GDM1 (cell line): ENCODE results near the gene GNAT2.

Experiments used
- DNase-seq: peaks from one replicate; lab custom pipeline; 2025; lab: John Stamatoyannopoulos, UW

The GNAT2 gene

DNA sequence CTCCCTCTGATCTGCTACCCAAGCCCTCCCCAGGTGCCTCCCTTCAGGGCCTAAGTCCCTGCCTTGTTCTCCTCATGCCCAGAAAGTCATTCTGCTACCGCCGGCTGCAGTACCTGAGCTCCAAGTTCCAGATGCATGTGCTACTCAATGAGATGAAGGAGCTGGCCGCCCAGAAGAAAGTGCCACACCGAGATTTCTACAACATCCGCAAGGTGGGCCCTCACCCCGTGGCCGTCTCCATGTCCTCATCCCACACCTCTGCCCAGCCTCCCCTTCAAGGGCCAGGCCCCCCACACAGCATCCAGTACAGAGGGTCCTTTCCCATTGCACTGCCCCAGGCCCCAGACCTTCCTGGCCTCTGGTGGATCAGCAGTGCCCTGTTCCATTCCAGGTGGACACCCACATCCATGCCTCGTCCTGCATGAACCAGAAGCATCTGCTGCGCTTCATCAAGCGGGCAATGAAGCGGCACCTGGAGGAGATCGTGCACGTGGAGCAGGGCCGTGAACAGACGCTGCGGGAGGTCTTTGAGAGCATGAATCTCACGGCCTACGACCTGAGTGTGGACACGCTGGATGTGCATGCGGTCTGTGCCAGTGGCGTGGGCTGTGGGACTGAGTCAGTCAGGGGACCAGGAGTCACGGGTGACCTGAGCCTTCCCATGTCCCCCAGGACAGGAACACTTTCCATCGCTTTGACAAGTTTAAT lies 8.4 kb upstream of the GNAT2 start:
- no peak for DNase-seq

DNA sequence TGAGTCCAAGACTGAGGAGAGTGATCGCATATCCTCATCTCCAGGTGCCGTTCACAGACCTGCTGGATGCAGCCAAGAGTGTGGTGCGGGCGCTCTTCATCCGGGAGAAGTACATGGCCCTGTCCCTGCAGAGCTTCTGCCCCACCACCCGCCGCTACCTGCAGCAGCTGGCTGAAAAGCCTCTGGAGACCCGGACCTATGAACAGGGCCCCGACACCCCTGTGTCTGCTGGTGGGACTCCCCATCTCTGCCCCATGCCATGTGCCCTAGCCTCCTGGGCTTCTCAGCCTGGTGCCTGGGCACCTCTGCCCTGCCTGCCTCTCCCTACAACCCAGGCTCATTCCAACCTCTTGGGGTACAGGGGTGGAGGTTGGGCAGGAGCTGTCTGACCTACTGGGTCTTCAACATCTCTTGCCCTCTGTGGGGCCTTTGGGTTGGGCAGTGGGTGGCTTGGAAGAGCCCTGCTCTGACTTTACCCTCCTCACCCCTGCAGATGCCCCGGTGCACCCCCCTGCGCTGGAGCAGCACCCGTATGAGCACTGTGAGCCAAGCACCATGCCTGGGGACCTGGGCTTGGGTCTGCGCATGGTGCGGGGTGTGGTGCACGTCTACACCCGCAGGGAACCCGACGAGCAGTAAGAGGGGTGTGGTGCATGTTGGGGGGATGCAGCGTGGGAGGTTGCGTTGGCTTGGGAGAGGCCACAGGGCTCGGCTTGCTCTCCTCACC lies 7.4 kb upstream of the GNAT2 start:
- DNase-seq = no peak

DNA sequence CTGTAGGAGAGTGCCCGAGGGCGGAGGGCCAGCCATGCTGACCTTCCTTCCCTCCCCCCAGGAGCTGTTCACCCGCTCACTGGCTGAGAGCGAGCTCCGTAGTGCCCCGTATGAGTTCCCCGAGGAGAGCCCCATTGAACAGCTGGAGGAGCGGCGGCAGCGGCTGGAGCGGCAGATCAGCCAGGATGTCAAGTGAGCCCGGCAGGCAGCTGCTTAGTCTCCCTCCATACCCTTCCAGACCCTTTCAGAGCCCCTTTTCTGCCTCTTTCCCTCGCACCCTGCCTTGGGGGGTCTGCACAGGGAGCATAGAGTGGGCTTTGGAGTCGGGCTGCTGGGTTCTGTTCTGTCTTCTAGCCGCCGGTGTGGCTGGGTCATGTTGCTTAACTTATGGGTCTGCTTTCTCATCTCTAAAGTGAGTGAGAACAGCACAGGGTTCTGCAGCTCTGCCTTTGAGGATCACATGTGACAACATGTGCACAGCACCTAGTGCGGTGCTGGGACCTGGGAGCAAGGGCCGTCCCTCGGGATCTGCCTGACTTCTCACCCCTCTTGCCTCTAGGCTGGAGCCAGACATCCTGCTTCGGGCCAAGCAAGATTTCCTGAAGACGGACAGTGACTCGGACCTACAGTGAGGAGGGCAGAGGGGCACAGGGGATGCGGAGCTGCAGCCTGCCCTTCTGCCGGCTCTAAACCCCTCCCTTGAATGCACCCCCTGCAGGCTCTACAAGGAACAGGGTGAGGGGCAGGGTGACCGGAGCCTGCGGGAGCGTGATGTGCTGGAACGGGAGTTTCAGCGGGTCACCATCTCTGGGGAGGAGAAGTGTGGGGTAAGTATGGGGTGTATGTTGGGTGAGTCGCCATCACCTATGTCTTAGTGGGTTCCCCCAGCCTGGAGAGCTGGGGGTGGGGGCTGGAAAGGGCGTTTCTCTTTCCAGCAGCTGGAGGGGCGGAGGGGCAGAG lies 6.5 kb upstream of the GNAT2 start:
- no peak for DNase-seq

DNA sequence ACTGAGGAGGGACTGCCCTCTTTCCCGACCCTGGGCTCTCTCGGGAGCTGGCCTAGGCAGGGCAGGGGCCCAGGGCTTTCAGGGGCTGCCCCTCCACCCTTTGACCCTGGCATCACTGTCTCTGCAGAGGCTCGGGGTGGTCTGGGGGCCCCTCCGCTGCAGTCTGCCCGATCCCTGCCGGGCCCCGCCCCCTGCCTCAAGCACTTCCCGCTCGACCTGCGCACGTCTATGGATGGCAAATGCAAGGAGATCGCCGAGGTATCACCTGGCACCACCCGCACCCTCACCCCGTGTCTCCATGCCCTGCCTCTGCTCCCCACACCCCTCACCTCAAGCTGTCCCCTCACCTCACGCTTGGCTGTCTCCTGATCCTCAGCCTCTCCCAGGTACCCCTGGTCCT lies 5.8 kb upstream of the GNAT2 start:
- DNase-seq = no peak

DNA sequence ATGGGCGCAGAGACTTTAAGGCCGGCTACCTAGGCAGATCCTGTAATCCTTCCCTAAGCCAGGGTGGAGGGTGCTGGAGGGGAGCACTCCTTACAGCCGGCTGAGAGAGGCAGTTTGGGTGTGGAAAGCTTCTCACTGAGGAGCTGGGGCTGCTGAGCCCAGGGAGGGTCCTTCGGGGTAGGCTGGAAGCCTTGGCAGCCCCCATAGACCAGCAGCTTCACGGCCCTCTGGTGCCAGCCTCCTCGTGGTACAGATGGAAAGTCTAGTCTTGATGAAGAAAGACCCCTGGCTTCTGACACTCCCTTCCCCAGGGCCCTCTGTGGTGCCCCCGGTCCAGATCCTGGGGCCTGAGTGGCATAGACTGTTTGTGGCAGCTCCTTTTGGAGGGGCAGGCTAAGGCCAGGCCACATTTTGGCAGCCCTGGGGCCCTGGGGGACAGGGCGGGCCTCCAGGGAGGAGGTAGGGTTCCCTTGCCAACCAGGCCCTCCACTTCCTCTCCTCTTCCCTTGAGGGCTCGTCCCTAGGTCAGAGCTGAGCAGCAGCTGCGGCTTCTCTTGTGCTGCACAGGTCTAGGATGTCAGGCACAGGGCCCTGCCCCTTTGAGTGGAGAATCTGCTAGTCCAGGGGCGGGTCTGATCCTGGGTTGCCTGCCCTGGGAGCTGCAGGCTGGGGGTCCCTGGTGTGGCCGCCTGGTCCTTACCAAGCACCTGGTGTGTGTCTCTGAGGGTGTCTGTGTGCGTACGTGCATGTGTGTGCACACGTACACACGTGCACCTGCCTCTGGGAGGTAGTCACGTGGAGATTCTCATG lies 5.0 kb upstream of the GNAT2 start:
- DNase-seq = peak; percentile 47

DNA sequence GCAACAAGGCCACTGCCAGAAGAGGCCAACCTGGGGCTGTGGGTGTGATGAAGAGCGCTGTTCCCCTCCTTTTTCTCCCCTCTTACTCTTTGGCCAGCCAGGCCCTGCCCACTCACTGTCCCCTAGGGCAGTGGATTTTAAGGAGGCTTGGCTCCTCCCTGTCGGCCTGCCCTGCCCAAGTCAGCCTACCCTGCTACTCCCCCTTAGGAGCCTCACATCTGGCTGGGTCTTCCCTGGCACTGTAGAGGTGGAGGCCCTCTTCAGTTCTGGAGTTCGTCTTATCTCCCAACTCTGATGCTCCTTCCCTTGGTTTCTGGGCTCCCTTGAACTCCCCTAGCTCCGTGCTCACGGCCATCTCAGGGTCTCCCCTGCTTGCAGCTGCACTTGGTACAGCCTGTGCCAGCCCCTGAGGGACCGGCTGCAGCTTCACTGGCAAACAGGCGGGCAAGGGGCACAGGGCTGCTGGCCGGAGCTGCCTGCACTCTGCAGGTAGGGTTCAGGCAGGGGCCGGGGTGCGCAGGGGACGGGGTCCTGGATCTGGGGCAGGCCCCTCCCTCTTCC lies 4.3 kb upstream of the GNAT2 start:
- DNase-seq = no peak

DNA sequence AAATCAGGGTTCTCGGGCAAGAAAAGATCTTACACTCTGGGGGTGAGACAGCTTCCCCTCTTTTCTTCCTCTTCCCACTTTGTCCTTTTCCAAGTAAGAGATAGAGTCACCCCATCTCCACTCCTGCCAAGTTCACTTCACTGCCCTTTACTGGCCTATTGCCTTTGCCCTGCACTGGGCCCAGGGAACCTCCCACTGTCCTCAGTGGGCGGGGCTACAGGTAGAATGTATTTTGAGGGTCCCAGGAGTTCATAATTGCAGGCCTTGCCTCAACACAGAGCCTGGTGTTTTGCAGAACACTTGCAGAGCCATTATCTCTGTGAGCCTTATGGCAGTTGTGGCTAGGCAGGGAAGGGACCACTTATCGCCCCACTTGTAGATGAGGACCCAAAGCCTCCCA lies 3.5 kb upstream of the GNAT2 start:
- no peak for DNase-seq

DNA sequence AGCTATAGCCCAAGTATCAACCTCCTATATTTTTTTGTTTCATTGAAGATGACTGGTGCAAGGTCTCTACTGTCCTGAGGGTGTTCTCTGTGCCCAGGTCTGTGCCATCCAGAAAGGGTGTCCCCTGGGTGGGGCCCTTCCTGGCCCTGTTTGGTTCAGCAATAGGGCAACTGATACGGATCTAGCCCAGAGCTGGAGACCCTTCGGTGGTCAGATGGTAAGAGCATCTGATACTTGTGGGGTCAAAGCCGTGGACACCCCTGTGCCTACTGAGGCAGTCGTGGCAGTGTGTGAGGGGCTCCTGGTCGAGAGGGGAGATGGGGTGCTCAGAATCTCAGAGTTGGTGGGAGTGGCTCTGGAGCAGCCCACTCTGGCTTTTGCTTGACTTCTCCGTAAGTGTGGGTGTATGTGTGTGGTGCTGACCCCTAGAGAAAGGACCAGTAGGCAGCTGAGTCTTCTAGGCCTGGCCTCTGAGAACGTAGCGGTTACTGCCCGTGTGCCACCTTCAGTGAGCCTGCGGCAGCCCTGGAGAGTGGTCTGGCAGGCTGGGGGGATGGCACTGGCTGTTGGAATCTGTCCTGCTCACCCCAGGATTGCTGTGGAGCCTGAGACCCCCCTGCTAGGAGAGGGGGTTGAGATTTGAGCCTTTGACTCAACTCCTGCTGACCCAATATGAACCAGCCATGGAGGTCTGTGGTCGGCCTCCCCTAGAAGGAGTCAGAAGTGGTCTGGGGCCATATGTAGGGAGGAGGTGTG lies 2.9 kb upstream of the GNAT2 start:
- no peak for DNase-seq

DNA sequence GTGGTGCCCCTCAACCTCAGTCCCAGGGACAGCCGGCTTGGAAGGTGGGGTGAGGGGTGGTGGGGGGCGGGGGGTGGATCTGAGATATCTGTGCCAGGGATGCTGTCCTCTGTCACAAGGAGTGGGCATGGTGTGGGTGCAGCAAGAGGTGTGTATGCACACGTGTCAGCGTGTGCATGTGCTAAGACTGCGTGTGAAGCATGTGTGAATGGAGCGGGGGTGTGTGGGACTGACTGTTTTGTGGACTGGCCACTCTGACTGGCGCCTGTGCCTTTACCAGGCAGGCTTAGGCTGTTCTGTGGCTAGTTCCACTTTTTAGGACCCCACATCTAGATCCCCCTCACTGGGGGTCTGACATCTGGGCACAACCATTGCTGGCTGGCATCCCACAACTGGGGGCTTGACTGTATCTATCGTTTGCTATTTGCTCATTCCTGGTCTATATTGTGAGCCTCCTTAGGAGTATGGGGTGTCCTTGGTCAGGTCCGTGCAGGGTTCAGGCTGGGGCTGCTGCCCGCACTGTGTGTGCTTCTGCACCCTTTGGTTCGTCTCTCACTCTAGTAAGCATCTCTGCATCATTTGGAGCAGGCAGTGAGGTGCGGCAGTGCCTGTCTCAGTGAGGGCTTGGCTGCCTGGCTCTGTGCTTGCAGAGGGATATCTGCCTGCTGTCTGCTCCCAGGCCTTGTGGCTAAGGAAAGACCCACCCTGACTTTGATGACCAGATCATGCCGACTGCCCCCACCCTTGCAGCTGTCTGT lies 2.1 kb upstream of the GNAT2 start:
- DNase-seq = no peak

DNA sequence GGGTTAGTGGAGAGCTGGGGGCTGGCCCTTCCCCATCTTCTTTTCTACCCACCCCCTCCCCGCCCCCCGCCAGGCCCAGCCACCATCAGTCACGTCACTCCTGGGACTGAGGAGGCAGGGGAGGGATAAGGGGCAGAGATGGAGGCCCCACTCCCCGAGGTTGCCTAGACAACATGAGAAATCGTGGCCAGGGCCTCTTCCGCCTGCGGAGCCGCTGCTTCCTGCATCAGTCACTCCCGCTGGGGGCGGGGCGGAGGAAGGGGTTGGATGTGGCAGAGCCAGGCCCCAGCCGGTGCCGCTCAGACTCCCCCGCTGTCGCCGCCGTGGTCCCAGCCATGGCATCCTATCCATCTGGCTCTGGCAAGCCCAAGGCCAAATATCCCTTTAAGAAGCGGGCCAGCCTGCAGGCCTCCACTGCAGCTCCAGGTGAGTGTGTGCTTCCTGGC lies 1.4 kb upstream of the GNAT2 start:
- DNase-seq = peak; percentile 97

DNA sequence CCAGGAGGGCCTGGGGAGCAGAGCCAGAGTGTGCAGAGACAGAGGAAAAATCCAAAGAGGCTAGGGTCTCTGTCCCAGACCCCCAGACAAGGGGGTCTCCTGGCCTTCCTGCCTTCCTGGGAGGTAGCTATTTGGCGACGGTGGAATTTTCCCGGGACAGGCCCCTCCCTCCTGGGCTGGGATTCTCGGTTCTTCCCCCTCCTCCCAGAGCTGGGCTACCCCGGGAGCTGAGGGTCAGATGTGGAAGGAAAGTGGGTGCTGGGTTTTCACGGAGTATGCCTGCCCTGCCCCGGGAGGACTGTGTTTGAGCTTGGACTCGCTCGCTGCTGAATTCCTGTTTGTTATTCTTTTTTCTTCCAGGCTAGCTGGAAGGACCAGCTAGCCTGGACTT lies 980 bp upstream of the GNAT2 start:
- DNase-seq = no peak

DNA sequence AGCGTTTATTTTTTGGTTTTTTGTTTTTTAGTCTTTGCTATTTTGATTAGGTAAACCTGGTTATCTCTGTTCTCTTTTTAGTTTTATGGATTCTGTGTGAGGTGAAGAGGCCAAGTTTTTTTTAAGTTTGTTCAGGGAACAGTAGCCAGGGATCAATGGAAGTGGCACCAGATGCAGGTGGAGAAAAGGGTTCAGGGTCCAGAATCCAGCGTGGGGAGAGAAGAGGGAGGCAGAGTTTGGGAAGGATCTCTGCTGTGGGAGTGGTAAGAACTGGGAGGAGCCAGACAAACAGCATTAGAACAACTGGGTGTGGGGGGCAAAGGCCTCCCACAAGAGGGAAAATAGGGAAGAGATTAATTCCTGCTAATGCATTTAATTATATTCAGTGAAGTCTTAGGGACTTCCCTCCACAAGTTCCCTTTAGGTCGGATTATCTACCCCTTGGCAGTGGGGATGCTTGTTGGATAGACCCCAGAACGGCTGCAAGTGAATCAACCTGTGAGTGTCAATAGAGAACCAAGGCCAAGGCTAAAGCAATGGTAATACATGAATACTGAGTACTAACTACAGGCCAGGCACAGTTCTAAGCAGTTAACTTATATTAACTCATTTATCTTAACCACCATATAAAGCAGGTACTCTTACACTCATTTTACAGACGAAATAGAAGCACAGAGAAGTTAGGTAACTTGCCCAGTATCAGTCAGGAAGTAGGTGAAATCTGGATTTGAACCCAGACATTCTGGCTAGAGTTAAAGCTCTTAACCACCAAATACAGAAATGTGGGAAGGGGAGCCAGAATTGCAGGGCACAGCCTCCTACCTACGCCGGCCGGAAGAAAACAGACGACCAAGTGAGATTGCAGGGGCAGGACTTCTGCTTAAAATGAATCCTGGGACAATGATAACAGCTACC lies 498 bp downstream of the GNAT2 start:
- no peak for DNase-seq

DNA sequence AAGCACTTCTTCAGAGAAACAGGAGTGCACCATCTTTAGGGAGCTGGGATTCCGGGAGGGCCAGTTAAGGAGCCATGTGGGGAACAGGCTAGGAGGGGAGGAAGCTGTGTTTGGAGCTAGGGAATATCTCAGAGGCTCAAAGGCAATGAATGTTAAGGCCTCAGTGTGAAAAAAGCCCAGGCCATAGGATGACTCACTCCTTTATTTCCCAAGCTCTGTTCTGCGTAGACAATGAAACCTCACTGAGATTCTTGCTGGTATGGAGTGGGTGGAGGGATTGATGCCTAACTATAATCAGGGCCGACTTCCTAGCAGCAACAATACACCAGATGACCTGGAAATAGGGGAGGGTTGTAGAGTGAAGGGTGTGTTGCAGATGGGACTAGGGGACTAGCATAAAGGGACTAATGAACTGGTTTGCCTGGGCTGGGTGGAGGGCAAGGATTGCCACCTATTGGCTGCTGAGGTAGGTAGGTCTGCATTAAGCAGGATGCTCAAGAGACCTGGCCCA lies 2.1 kb downstream of the GNAT2 start:
- DNase-seq = no peak

DNA sequence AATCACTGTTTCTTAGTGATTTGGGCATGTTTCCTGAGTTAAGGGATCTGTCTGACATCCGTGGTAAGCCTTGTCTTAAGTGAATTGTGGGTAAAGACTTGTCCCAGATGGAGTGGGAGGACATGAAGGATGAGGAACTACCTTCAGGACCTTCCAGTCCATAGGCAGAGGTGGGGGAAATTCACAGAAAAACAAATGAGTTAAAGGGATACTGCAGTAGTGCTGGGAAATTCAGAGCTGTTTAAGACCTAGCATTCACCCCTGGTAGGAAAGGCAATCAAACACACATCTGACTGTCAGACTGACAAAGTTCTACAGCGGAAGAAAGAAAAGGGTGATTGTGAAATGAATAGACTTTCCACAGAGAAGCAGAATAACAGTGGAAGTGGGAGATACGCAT lies 3.0 kb downstream of the GNAT2 start:
- DNase-seq = no peak

DNA sequence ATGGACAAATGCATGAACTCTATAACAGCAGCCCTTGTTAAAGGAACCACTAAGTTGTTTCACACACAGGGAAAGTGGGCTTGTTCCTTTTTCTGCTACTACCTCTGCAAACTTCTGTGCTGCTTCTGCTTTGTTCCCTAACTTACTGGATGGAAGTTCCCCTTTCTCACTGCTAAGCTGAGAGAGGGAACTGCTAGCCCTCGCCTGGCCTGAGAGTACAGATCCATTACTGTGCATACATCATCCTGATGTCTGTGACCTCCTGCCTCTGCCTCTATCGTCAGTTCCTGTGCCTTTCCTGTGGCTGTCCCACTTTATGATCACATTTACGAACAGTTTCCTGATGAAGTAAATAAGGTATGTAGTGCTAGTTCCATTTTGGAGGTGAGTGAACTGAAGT lies 3.5 kb downstream of the GNAT2 start:
- DNase-seq = peak; percentile 91

DNA sequence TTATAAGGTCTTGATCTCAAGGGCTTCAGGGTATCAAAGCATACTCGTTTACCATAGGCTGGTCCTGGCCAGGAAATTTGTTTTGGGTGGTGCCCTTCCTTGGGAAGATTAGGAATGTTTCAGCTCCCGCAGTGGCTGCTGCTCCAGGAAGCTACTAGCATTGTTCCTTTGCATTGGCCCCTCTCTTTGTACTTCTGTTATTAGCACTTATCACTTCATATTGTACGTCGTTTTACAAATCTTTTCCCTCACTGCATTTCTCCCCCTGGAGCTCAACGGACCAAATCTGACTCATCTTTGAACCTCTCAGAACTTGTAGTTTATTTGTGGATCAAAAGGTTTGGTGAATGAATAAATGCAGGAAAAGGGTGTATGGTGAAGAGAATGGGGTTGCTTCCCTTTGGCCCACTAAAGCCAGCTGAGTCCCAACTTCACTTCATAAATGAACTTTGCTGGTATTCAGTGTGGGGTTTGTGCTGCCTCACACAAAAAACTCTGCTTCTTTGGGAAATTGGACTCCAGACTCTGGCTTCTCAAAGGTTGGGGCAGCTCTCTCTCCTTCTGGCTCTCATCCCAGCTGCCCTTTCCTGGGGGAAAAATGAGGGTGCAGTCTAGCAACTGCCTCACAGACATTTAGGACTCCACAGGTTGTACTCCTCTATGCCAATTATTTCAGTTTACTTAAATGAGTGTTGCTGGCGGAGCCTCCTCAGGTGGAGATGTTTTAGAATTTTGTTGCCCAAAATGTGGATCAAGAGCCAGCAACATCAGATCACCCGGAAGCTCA lies 5.9 kb downstream of the GNAT2 start:
- DNase-seq = no peak

DNA sequence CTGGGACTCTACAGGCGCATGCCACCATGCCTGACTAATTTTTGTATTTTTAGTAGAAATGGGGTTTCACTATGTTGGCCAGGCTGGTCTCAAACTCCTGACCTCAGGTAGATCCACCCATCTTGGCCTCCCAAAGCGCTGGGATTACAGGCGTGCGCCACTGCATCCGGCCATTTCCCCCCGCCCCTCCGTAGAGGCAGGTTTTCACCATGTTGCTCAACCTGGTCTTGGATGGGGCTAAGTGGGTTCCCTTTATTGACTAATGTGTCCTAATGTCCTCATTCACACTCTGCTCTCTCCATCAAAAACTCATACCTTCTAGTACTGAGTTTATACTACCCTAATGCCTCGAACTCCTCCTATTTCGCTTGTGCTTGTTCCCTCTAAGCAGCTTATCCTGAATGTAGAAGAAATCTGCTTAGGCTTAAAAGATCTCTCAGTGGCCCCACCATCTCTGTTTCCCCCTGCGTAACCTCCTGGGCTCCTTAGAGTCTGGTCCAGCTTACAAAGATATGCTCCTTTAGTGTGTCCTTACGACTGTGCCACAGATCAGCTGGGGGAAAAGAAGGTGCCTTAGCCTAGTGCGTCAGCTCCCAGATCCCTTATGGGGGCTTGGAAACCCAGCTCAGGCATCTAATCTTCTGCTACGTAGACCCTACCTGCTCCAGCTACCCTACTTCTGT lies 8.0 kb downstream of the GNAT2 start:
- DNase-seq = no peak
